Measurements from ENCODE around the gene MOB1A. TPM values are rescaled to one million over a fixed set of nuclear protein-coding genes. Genes with fewer than 3 reads are reported as not detected.

Gene MOB1A
- total RNA-seq, 1 donor from 2014 or later = 56.8 TPM

DNA sequence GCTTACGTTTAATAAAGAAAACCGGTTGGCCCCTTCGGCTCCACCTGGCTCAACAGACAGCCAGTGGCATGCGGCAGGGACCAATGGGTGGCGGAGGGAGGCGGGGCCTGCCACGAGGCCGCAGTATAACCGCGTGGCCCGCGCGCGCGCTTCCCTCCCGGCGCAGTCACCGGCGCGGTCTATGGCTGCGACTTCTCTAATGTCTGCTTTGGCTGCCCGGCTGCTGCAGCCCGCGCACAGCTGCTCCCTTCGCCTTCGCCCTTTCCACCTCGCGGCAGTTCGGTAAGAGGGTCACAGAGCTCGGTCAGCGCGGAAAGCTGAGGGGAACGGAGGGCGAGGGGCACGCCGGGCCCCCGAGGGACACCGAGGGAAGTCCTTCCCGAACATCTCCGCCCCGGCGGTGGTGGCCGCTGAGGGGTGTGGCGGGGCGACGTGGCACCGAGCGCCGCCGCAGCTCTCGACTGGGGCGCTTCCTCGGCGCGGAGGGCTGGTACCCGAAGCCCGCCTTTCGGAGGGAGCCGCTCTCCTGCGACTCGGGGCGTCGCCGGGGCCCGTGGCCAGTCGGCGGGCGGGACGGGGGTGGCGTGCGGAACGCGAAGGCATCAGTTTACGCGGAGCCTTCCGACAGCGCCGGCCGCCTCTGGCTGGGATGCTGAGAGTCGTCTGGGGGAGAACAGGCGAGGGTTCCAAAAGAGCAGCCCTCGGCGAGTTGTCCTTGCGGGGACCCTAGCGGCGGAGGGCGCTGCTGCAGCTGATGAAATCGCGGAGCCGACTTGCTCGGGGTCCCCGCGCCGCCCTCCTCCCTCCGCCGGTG, 20.0 kb upstream of the MOB1A start, which contains the start of gene MTHFD2:
MTHFD2 (plus strand) TSS at position 155 of the 814 bp plus-strand sequence; CDS start at position 182, 27 bp downstream.
- Histone ChIP-seq H3K4me1 (peaks cover 15 to 23% of the 10 kb centered on the region in 2 donors), H3K27ac (peak within 1 kb of the TSS; percentile 97 to 98), H3K4me3 (peak within 1 kb of the TSS; percentile 82 to 90), H3K27me3 (no peaks in the 10 kb centered on the region), H3K36me3 (no peaks in the 10 kb centered on the region), H3K9me3 (no peaks in the 10 kb centered on the region)
- TF ChIP-seq, protein P1, sequence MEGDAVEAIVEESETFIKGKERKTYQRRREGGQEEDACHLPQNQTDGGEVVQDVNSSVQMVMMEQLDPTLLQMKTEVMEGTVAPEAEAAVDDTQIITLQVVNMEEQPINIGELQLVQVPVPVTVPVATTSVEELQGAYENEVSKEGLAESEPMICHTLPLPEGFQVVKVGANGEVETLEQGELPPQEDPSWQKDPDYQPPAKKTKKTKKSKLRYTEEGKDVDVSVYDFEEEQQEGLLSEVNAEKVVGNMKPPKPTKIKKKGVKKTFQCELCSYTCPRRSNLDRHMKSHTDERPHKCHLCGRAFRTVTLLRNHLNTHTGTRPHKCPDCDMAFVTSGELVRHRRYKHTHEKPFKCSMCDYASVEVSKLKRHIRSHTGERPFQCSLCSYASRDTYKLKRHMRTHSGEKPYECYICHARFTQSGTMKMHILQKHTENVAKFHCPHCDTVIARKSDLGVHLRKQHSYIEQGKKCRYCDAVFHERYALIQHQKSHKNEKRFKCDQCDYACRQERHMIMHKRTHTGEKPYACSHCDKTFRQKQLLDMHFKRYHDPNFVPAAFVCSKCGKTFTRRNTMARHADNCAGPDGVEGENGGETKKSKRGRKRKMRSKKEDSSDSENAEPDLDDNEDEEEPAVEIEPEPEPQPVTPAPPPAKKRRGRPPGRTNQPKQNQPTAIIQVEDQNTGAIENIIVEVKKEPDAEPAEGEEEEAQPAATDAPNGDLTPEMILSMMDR (IDR thresholded peaks at IDR 0.05) = peak; percentile 83 to 90 (median 86)
- peak; percentile 87 to 97 for DNase-seq (ENCODE audit: low spot score in 2 of 2)
- intact Hi-C loops (cut with DNase I) = loop anchor here (1.0 to 5.0 kb wide), 4 partner anchors 19 to 370 kb away; partner anchors contain the start of gene STAMBP

GRCh38 chr2:74198023-74198460, 19.4 kb upstream of the MOB1A start:
- intact Hi-C loops (cut with DNase I) = loop anchor here (1.0 to 5.0 kb wide), 4 partner anchors 19 to 370 kb away; partner anchors contain the start of gene STAMBP
- H3K27ac ChIP-seq = peak overlapping the region; percentile 97 to 98

DNA sequence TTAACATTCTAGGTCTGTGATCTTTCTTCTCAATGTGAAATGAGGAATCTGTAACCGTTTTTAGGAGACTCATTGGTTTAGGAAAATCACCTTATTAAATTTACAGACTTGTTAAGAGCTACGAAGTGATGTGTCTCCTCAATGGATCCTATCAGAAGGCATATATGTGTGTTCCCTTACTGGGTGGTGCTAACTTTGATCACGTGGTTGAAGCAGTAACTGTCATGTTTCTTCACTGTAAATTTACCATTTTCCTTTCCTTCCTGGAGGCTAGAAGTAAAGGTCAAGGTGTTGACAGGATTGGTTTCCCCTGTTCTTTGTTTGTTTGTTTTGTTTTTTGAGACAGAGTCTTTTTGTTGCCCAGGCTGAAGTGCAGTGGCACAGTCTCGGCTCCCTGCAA, 18.4 kb upstream of the MOB1A start:
- Histone ChIP-seq H3K27ac (no peak overlapping the region), H3K4me1 (peaks cover 0 to 8% of the 10 kb centered on the region in 2 donors), H3K27me3 (no peaks in the 10 kb centered on the region), H3K36me3 (no peaks in the 10 kb centered on the region), H3K9me3 (no peaks in the 10 kb centered on the region), H3K4me3 (no peak overlapping the region)
- TF ChIP-seq, protein P1 (IDR thresholded peaks at IDR 0.05) = no peak
- intact Hi-C loops (cut with DNase I) = loop anchor here (5.0 kb wide), 2 partner anchors 65 to 265 kb away; no protein-coding TSS in a partner anchor
- DNase-seq (ENCODE audit: low spot score in 2 of 2) = no peak

More at GRCh38 chr2:74198023-74198460, 19.4 kb upstream of the MOB1A start:
- no peaks in the 10 kb centered on the region for H3K27me3 ChIP-seq
- no peaks in the 10 kb centered on the region for H3K36me3 ChIP-seq
- TF ChIP-seq, protein P1 (IDR thresholded peaks at IDR 0.05) = no peak
- DNase-seq (ENCODE audit: low spot score in 2 of 2) = no peak
- no peaks in the 10 kb centered on the region for H3K9me3 ChIP-seq
- H3K4me3 ChIP-seq = peak overlapping the region; percentile 82 to 90
- H3K4me1 ChIP-seq = peaks cover 9 to 17% of the 10 kb centered on the region in 2 donors

DNA sequence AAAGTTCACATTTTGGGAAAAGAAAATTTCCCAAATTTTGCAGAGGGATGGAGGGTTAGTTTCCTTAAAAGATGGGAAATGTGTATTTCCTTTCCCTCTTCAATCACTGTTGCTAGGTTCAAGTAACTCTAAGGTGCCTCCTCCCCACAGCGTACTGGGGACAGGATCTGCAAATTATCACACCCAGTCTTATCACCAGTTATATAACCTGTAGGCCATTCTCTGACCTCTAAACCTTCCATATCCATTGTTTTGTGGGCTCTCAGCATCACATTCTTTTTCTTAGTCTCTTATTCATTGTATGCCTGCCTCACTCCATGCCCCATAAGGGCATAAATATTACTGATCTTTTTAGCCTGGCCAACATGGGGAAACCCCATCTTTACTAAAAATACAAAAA, 16.1 kb upstream of the MOB1A start:
- Histone ChIP-seq H3K4me3 (no peak overlapping the region), H3K27ac (no peak overlapping the region), H3K27me3 (no peaks in the 10 kb centered on the region), H3K36me3 (no peaks in the 10 kb centered on the region), H3K9me3 (no peaks in the 10 kb centered on the region), H3K4me1 (no peaks in the 10 kb centered on the region)
- intact Hi-C loops (cut with DNase I) = loop anchor here (5.0 kb wide), 2 partner anchors 68 to 262 kb away; no protein-coding TSS in a partner anchor
- DNase-seq (ENCODE audit: low spot score in 2 of 2) = no peak
- TF ChIP-seq, protein P1 (IDR thresholded peaks at IDR 0.05) = no peak

GRCh38 chr2:74191596-74192380, 13.1 kb upstream of the MOB1A start:
- intact Hi-C loops (cut with DNase I) = no loop called here
- Histone ChIP-seq H3K9me3 (no peaks in the 10 kb centered on the region), H3K36me3 (no peaks in the 10 kb centered on the region), H3K27ac (no peak overlapping the region), H3K4me3 (no peak overlapping the region), H3K27me3 (no peaks in the 10 kb centered on the region), H3K4me1 (no peaks in the 10 kb centered on the region)
- TF ChIP-seq, protein P1 (IDR thresholded peaks at IDR 0.05) = no peak
- no peak for DNase-seq (ENCODE audit: low spot score in 2 of 2)
